ENCODE measurements around the gene HECW1. TPM values are rescaled to one million over a fixed set of nuclear protein-coding genes. Genes with fewer than 3 reads are reported as not detected.

The HECW1 gene
- total and polyA plus RNA-seq, 4 donors = 0.05 TPM; not detected in 3

DNA sequence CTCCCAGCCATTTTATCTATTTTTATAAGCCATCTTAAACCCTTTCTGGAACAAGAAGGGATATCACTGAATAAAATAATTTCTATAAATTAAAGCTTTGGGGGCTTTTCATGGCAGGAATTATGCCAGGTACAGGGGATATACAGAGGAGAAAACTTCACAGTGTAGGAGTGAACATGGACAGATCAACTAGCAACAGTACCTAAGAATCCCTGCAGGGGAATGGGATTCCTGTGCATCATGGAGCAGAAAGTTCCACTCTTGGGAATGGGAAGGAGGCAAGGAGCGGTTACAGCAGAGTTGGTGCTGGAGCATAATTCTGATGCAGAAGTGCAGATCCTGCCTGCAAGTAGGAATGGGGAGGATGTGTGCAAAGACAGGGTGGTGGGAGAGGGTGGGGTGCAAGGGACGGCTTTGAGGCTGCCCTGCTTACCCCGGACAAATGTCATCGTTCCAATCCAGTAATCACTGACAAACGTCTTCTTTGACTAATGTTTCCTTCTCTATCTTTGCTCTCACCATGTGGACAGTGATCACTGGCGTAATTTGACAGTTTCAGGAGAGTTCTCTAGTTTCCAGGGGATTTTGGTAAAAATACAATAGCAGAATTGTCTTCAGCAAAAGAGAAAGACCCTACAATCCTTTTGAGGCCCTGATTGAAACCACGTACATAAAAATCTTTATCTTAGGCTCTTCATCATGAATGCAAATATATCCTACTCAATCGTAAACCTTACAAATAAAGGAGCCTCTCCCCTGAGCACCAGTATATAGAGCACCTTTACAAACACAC, 196.7 kb downstream of the HECW1 start:
- Histone ChIP-seq H3K9ac (ENCODE audit: low read depth in 1 of 2, low read length in 2 of 2) (no peak overlapping the region), H3K27ac (ENCODE audit: low read depth in 1 of 2, low read length in 2 of 2) (no peak overlapping the region), H3K4me3 (ENCODE audit: low read depth in 1 of 3, low read length in 3 of 3) (no peak overlapping the region), H3K9me3 (ENCODE audit: control insufficient read depth in 4 of 4, low read length in 3 of 4) (no peaks in the 10 kb centered on the region), H3K27me3 (ENCODE audit: control insufficient read depth in 4 of 4, insufficient read depth in 4 of 4, low read length in 3 of 4) (no peaks in the 10 kb centered on the region), H3K36me3 (ENCODE audit: control insufficient read depth in 4 of 4, insufficient read depth in 3 of 4, low read depth in 1 of 4, low read length in 3 of 4) (no peaks in the 10 kb centered on the region), H3K4me1 (ENCODE audit: control insufficient read depth in 4 of 4, insufficient read depth in 4 of 4, low read length in 3 of 4) (no peaks in the 10 kb centered on the region)
- WGBS = 82% methylated on average over 8 of the region's 8 CpGs
- no peak for DNase-seq (ENCODE audit: low spot score)
- TF ChIP-seq GABPA (IDR thresholded peaks at IDR 0.05 in 1 of 2, conservative IDR thresholded peaks at IDR 0.05 in 1 of 2) = no peak
- TF ChIP-seq, protein P1, sequence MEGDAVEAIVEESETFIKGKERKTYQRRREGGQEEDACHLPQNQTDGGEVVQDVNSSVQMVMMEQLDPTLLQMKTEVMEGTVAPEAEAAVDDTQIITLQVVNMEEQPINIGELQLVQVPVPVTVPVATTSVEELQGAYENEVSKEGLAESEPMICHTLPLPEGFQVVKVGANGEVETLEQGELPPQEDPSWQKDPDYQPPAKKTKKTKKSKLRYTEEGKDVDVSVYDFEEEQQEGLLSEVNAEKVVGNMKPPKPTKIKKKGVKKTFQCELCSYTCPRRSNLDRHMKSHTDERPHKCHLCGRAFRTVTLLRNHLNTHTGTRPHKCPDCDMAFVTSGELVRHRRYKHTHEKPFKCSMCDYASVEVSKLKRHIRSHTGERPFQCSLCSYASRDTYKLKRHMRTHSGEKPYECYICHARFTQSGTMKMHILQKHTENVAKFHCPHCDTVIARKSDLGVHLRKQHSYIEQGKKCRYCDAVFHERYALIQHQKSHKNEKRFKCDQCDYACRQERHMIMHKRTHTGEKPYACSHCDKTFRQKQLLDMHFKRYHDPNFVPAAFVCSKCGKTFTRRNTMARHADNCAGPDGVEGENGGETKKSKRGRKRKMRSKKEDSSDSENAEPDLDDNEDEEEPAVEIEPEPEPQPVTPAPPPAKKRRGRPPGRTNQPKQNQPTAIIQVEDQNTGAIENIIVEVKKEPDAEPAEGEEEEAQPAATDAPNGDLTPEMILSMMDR (IDR thresholded peaks at IDR 0.05; ENCODE audit: low read depth, low read length, missing input control) = no peak
- no peak for TF ChIP-seq JUND (IDR thresholded peaks at IDR 0.05)
- TF ChIP-seq, protein P2, sequence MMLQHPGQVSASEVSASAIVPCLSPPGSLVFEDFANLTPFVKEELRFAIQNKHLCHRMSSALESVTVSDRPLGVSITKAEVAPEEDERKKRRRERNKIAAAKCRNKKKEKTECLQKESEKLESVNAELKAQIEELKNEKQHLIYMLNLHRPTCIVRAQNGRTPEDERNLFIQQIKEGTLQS (IDR thresholded peaks at IDR 0.05) = no peak

DNA sequence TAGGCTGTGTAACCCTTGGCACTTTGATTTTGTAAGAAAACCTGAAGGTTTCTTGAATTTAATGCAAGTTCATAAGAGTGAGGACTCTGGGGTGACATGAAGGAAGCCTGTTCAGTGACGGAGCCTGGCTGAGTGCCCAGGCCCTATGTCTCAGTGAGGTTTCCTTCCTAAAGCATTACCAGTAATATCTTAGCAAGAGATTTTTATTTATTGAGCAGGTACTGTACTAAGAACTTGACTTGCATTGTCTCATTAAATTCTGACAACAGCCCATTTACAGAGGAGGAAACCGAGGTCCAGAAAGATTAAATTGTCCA, 197.2 kb downstream of the HECW1 start:
- H3K36me3 ChIP-seq (ENCODE audit: control insufficient read depth in 4 of 4, insufficient read depth in 3 of 4, low read depth in 1 of 4, low read length in 3 of 4) = no peaks in the 10 kb centered on the region
- H3K9ac ChIP-seq (ENCODE audit: low read depth in 1 of 2, low read length in 2 of 2) = no peak overlapping the region
- H3K4me3 ChIP-seq (ENCODE audit: low read depth in 1 of 3, low read length in 3 of 3) = no peak overlapping the region
- 75% methylated on average over 2 of the region's 2 CpGs for WGBS
- H3K27me3 ChIP-seq (ENCODE audit: control insufficient read depth in 4 of 4, insufficient read depth in 4 of 4, low read length in 3 of 4) = no peaks in the 10 kb centered on the region
- DNase-seq (ENCODE audit: low spot score) = no peak
- H3K9me3 ChIP-seq (ENCODE audit: control insufficient read depth in 4 of 4, low read length in 3 of 4) = no peaks in the 10 kb centered on the region
- H3K27ac ChIP-seq (ENCODE audit: low read depth in 1 of 2, low read length in 2 of 2) = no peak overlapping the region
- TF ChIP-seq, protein P3, sequence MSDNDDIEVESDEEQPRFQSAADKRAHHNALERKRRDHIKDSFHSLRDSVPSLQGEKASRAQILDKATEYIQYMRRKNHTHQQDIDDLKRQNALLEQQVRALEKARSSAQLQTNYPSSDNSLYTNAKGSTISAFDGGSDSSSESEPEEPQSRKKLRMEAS (IDR thresholded peaks at IDR 0.05) = no peak
- TF ChIP-seq YY1 (IDR thresholded peaks at IDR 0.05) (no peak), RXRA (IDR thresholded peaks at IDR 0.05) (no peak), FOXA1 (IDR thresholded peaks at IDR 0.05) (no peak), FOXA2 (IDR thresholded peaks at IDR 0.05) (no peak), JUND (IDR thresholded peaks at IDR 0.05) (no peak), RAD21 (IDR thresholded peaks at IDR 0.05) (no peak), HNF4A (conservative IDR thresholded peaks at IDR 0.05) (no peak)
- TF ChIP-seq, protein P1 (IDR thresholded peaks at IDR 0.05; ENCODE audit: low read depth, low read length, missing input control) = no peak
- TF ChIP-seq, protein P4, sequence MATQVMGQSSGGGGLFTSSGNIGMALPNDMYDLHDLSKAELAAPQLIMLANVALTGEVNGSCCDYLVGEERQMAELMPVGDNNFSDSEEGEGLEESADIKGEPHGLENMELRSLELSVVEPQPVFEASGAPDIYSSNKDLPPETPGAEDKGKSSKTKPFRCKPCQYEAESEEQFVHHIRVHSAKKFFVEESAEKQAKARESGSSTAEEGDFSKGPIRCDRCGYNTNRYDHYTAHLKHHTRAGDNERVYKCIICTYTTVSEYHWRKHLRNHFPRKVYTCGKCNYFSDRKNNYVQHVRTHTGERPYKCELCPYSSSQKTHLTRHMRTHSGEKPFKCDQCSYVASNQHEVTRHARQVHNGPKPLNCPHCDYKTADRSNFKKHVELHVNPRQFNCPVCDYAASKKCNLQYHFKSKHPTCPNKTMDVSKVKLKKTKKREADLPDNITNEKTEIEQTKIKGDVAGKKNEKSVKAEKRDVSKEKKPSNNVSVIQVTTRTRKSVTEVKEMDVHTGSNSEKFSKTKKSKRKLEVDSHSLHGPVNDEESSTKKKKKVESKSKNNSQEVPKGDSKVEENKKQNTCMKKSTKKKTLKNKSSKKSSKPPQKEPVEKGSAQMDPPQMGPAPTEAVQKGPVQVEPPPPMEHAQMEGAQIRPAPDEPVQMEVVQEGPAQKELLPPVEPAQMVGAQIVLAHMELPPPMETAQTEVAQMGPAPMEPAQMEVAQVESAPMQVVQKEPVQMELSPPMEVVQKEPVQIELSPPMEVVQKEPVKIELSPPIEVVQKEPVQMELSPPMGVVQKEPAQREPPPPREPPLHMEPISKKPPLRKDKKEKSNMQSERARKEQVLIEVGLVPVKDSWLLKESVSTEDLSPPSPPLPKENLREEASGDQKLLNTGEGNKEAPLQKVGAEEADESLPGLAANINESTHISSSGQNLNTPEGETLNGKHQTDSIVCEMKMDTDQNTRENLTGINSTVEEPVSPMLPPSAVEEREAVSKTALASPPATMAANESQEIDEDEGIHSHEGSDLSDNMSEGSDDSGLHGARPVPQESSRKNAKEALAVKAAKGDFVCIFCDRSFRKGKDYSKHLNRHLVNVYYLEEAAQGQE (IDR thresholded peaks at IDR 0.05) = no peak
- H3K4me1 ChIP-seq (ENCODE audit: control insufficient read depth in 4 of 4, insufficient read depth in 4 of 4, low read length in 3 of 4) = no peaks in the 10 kb centered on the region
